K562 (cell line): ENCODE results near the gene FBXO44. TPM values are rescaled to one million over a fixed set of nuclear protein-coding genes. Genes with fewer than 3 reads are reported as not detected.

Experiments
- ELK1 ChIP-seq: sonication (generic); formaldehyde crosslinking; IDR thresholded peaks from 2 replicates; pipeline ENCODE4 v1.8.1; 2022; ENCODE audit warnings: missing genetic modification reagents
- NR4A1 ChIP-seq, 2 experiments: fragments of 250-450 bp in 1 of 2; fragments of 450-650 bp in 1 of 2; sonication (Bioruptor Pico) in 1 of 2; IDR thresholded peaks; 2 replicates each; pipeline versions ENCODE4 v1.4.0 to v1.6.1; 2016 to 2020; ENCODE audit warnings: mild to moderate bottlenecking in 2 of 2, missing compliant biosample characterization in 1 of 2, missing genetic modification characterization in 1 of 2, moderate library complexity in 1 of 2
- RBFOX2 ChIP-seq: fragments of 200-400 bp; formaldehyde crosslinking; IDR thresholded peaks from 2 replicates; pipeline ENCODE4 v1.6.1; 2017; ENCODE audit warnings: low read depth, mild to moderate bottlenecking, low read length, moderate library complexity
- RBM39 ChIP-seq: fragments of 200-400 bp; formaldehyde crosslinking; optimal IDR thresholded peaks from 2 replicates; pipeline ENCODE3; 2018; ENCODE audit warnings: low read depth, low read length
- RREB1 ChIP-seq: fragments of 250-450 bp; sonication (Bioruptor Pico); IDR thresholded peaks from 2 replicates; pipeline ENCODE4 v1.4.0; 2020
- ZBTB33 ChIP-seq: sonication (generic); formaldehyde crosslinking; IDR thresholded peaks from 2 replicates; pipeline ENCODE4 v1.8.1; 2023; ENCODE audit warnings: mild to moderate bottlenecking, missing genetic modification reagents
- ZC3H4 ChIP-seq: sonication (generic); formaldehyde crosslinking; IDR thresholded peaks from 2 replicates; pipeline ENCODE4 v1.9.0; 2021; ENCODE audit warnings: missing genetic modification reagents, borderline replicate concordance
- ZNF239 ChIP-seq: fragments of 250-450 bp; sonication (Bioruptor Pico); IDR thresholded peaks from 2 replicates; pipeline ENCODE4 v1.4.0; 2020; ENCODE audit warnings: mild to moderate bottlenecking
- ZNF551 ChIP-seq: fragments of 250-450 bp; sonication (Bioruptor Pico); IDR thresholded peaks from 2 replicates; pipeline ENCODE4 v1.5.0; 2021; ENCODE audit warnings: mild to moderate bottlenecking, moderate library complexity
- polyA plus RNA-seq, 8 experiments: library from polyadenylated mRNA; depleted of rRNA in 4 of 8; stranded (reverse) in 5 of 8; unstranded in 3 of 8; fragments of >200 nt; fragmentation: Nextera tagmentation in 2 of 8; fragmentation: Illumina TruSeq in 1 of 8; extraction: Ambion mirVana in 2 of 8; extraction: Trizol in 1 of 8; gene quantifications; 2 replicates each; pipeline versions ENCODE4 v1.2.1 to v1.2.3, GENCODE V29; 2011 to 2014; ENCODE audit warnings: inconsistent platforms in 1 of 8, missing spikeins in 1 of 8
- total RNA-seq, 7 experiments: library from RNA; depleted of rRNA in 6 of 7; stranded (reverse); fragments of >200 nt in 6 of 7; fragmentation: Illumina TruSeq in 2 of 7; extraction: Trizol in 2 of 7; gene quantifications; 2 replicates each; pipeline versions ENCODE4 v1.2.1 to v1.2.3, GENCODE V29; 2011 to 2021; ENCODE audit warnings: low replicate concordance in 1 of 7

FBXO44 gene
- total and polyA plus RNA-seq, 9 of the 15 experiments (the other 6 are each of a cell fraction or from before 2014, with no cell fraction given), result 0.69 to 20.9 (median 6.7) TPM

- TF ChIP-seq RREB1 (CRISPR knock-in tag) (no peak), ZC3H4 (CRISPR knock-in tag) (no peak), ZBTB33 (CRISPR knock-in tag) (peak; percentile 61), NR4A1 (CRISPR knock-in tag; IDR thresholded peaks at IDR 0.05) (no peak), NR4A1 (tag; IDR thresholded peaks at IDR 0.05) (no peak), RBM39 (no peak), ELK1 (CRISPR knock-in tag) (no peak), RBFOX2 (peak; percentile 50; the same call in 1 of the 2 replicates), ZNF239 (CRISPR knock-in tag) (no peak), ZNF551 (CRISPR knock-in tag) (no peak)
These were observed 13.8 kb downstream of the FBXO44 start (continued) for GRCh38 chr1:11668516-11668915.
